GM19025 (cell line): Measurements from ENCODE around the gene OSBPL3.

ENCODE experiments used
- ATAC-seq: cut with Tn5 transposase; IDR thresholded peaks from one replicate; pipeline ENCODE4 v1.9.1; 2021; ENCODE audit warnings: mild to moderate bottlenecking, low read depth, moderate library complexity; ENCODE audit not compliant: unreplicated experiment

The OSBPL3 gene

GRCh38 chr7:24769851-24770250 lies 210.1 kb downstream of the OSBPL3 start:
- ATAC-seq, result no peak

GRCh38 chr7:24769014-24769830 lies 210.8 kb downstream of the OSBPL3 start:
- no peak for ATAC-seq

- no peak for ATAC-seq
Measured at GRCh38 chr7:24767878-24768569, 212.0 kb downstream of the OSBPL3 start.

DNA sequence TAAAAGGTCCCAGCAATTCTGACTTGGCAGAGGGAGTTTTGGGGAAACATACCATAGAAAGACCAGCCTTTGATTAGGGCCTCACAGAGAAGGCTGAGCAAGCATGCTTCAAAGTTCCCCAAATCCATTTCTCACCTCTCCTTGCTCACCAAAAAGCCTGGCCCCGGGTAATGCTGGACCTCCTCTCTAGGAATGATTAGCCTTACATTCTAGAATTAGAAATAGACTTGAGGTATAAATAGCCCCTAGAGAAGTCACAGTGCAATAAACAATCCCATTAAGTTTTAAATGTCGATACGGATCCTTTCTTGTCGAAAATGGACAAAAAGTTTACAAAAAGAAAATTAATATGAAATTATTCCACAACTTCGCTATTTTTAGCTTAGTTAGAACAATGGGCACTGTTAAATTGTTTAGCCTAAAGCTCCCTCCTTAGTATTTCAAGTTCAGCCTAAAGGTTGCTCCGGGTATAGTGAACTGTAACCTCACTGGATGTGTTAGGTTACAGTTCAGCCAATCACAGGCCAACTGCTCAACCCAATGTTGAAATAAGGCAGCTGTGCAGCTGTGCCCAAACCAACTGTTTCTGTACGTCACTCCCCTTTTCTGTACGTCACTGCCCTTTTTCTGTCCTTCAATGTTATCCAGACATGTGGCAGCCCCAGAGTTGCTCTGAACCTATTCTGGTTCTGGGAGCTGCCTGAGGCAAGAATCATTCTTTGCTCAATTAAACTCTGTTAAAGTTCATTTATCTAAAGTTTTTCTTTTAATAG lies 214.8 kb downstream of the OSBPL3 start:
- ATAC-seq, result no peak

- ATAC-seq, result no peak
Measured at GRCh38 chr7:24764011-24764410, 216.0 kb downstream of the OSBPL3 start.

DNA sequence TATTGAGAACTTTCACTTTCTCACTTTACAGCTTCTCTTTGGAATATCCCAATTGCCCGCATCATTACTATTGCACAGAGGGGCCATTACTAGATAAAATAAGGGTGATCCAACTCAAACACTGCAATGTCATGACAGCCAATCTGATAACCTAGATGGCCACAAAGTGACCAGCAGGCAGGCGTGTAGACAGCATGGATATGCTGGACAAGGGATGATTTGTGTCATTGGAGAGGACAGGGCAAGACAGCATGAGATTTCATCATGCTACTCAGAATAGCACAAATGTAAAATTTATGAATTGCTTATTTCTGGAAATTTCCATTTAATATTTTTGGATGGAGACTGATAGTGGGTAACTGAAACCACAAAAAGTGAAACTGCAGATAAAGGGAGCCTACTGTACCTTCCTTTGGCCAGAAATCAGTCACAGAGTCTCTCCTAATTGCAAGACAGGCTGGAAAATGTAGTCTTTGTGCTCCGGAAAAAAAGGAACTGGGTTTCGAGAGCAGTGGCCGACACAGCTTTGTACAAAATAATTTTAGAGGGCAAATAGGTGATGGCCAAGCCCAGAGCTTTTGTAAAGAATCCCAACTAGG lies 216.6 kb downstream of the OSBPL3 start:
- no peak for ATAC-seq

GRCh38 chr7:24762771-24763170 lies 217.2 kb downstream of the OSBPL3 start:
- ATAC-seq, result no peak

- no peak for ATAC-seq
Measured at GRCh38 chr7:24760968-24761367, 219.0 kb downstream of the OSBPL3 start.

GRCh38 chr7:24757353-24758275 lies 222.4 kb downstream of the OSBPL3 start, which contains the start of gene GSDME:
Gene GSDME, minus strand, starts transcription at chr7:24757464. Its CDS starts 7,690 bp downstream, at chr7:24749774.
- peak; percentile 66 for ATAC-seq

- peak; percentile 4 for ATAC-seq
Measured at GRCh38 chr7:24756545-24757352, 223.2 kb downstream of the OSBPL3 start.

DNA sequence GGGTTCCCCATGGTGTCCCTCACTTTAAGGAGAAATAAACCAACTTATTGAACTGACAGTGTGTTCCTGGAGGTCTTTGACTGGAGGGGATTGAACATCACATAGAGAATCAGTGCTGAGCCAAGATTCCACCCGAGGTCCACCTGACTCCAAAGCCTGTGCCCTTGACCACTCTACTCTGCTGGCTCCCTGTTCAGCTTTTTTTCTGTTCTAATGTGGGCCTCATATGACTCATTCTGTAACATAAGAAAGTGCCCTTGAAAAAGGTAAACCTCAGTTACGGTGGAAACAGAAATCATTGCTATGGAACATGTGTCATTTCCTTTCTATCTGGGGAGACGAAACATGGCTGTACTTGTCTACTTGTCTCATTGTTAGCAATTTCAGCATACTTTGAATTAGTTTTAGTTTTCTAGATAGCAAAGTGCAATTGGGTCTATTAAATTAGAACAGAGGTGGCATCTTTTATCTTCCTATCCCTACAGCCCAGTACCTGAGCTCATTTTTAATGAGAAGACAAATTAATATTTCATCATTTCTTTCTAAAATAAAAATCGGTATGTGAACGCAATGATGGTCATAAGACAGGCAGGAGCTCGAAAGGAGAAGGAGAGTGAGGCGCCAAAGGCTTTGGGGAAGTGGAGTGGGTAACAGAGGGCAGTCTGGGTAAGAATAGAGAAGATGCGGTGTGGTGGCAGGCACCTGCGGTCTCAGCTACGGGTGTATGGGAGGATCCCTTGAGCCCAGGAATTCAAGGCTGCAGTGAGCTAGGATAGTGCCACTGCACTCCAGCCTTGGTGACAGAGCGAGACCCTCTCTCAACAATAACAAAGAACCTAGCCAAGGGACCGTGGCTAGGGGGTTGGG lies 224.2 kb downstream of the OSBPL3 start:
- no peak for ATAC-seq

DNA sequence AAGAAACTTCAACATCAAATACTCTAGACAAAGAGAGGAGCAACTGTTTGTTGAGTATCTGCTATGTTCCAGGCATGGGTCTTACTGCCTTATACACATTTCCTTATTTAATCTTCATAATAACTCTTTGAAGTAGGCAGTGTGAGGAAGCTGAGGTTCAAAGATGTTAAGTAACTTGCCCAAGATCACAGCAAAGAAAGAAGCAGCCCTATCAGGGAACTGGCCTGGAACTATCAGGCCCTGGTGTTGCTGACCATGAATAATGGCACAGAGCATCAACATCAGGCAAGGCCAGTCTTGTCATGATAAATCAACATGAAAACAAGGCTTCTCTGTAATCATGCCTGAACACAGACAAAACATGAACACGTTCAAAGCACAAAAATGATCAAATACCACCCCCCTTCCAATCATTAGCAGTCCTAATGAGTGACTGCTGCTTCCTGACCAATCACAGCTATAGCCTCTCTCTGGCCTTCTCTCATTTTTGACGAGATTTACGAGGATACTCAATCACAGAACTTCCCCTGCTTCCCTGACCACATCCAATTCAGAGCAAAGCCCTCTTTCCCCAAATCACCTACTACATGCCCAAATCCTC lies 225.0 kb downstream of the OSBPL3 start:
- ATAC-seq, result no peak

DNA sequence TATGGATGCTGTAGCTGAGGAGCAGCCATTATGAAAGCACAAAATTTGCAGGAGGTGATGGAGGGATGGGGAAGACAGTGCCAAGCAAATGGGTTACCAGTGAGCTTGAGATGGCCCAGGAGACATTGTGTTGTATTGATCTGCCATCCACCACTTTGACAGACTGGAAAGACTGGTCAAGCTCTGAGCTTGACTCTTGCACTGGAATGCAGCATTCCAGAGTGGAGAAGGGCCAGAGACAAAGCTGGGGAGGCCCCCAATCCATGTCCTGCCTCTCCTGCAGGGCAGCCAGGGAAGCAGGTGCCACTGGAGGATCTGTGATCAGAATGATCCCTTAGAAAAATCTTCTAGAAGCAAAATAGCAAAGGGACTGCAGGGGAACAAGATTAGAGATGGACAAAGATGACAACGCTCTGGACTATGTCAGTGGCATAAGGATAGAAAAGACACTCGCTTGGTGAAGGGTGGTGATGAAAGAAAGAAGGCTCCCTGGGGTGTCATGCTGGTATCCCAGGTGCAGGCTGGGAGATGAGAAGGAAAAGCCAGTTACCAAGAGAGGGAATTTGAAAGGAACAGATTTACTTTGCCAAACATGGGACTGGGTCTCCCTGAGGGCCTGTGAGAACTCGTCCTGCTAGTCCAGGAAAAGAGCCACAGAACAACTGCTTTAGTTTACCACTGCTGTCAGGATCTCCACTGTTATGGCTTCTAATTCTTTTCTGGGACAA lies 227.7 kb downstream of the OSBPL3 start:
- ATAC-seq, result no peak

- no peak for ATAC-seq
Measured at GRCh38 chr7:24751484-24751883, 228.5 kb downstream of the OSBPL3 start.

DNA sequence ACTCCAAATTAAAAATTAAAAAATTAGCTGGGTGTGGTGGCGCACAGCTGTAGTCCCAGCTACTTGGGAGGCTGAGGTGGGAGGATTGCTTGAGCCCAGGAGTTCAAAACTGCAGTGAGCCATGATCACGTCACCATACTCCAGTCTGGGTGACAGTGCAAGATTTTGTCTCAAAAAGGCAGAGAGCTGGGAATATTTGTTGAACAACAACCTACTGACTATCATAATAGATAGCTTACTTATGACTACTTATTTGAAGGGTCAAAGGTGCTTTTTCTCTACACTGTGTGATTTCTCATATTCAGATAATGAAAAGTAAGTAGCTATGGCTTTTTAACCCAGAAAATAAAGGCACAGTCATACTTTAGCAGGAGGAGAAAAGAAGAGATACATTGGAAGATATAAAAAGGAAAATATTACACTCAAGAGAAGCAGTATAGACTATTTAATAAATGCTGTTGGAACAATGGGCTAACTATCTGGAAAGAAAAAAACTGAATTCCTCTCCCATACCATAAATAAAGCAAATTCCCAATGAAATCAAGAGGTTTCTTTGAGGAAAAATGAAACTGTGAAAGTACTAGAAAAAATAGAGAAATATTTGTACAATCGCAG lies 229.4 kb downstream of the OSBPL3 start:
- ATAC-seq, result no peak

DNA sequence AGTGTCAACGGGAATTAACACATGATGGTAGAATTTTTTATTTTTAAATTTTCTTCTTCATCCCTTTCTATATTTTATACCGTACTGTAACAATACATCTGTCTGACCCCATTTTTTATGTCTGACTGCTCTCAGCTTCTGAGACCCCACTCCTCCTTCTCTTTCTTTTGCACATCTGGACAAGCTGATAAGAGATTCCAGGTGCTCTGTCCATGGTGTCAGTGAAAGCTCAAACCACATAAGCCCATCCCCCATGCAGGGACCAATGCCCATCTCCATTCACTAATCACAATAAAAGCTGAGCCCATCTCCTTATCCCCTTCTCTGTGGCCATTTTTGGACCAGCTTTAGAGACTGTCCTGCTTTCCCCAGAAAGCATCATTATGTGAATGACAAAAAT lies 231.5 kb downstream of the OSBPL3 start:
- no peak for ATAC-seq
